SK-N-SH (cell line): ENCODE results near the gene CACNA1E. TPM values are rescaled to one million over a fixed set of nuclear protein-coding genes. Genes with fewer than 3 reads are reported as not detected.

ENCODE experiments used
- CTCF ChIA-PET: fragments of 300-600, 350-600 bp; formaldehyde crosslinking; extraction: SDS; loops from one replicate; lab custom pipeline; 2021; lab: Yijun Ruan, JAX
- POLR2A ChIA-PET: fragments of 350-600 bp; sonication (Branson Sonifier 250); formaldehyde crosslinking; extraction: SDS; loops from one replicate; lab custom pipeline; 2020; ENCODE audit warnings: antibody characterized with exemption, inconsistent platforms; lab: Yijun Ruan, JAX
- DNase-seq: peaks from one replicate; pipeline ENCODE4 v3.0.0; 2012
- H2AFZ ChIP-seq: fragments of 200-600 bp; sonication (generic); 2 replicates; pipeline ENCODE4 v1.8.1; 2016; ENCODE audit warnings: antibody characterized with exemption, mild to moderate bottlenecking, low read depth
- H3F3A ChIP-seq: fragments of 200-600 bp; sonication (generic); replicated peaks from 2 replicates; pipeline ENCODE3; 2016; ENCODE audit warnings: antibody characterized with exemption, mild to moderate bottlenecking; ENCODE audit not compliant: insufficient read depth
- H3K27ac ChIP-seq, 2 experiments: fragments of 200-500 bp in 1 of 2; fragments of 200-600 bp in 1 of 2; sonication (Bioruptor generic) in 1 of 2; sonication (generic), shearing (Covaris generic) in 1 of 2; 2 replicates each; pipeline versions ENCODE4 v1.5.1 to v1.6.1; 2014 to 2016; ENCODE audit warnings: low read depth in 2 of 2, inconsistent platforms in 1 of 2, low read length in 1 of 2, mild to moderate bottlenecking in 1 of 2, mixed read lengths in 1 of 2
- H3K27me3 ChIP-seq: fragments of 200-600 bp; sonication (generic), shearing (Covaris generic); 2 replicates; pipeline ENCODE4 v1.6.1; 2016; ENCODE audit warnings: mixed run types; ENCODE audit not compliant: insufficient read depth
- H3K36me3 ChIP-seq, 2 experiments: fragments of 200-500 bp in 1 of 2; fragments of 200-600 bp in 1 of 2; sonication (Bioruptor generic) in 1 of 2; sonication (generic) in 1 of 2; replicated peaks in 1 of 2; 2 replicates each; pipeline versions ENCODE3 to v1.5.1; 2014 to 2016; ENCODE audit warnings: low read length in 1 of 2, mild to moderate bottlenecking in 1 of 2; ENCODE audit not compliant: insufficient read depth in 2 of 2, control insufficient read depth in 1 of 2
- H3K4me1 ChIP-seq, 2 experiments: fragments of 200-500 bp in 1 of 2; fragments of 200-600 bp in 1 of 2; sonication (Bioruptor generic) in 1 of 2; sonication (generic), shearing (Covaris generic) in 1 of 2; 2 replicates each; pipeline versions ENCODE4 v1.5.1 to v1.6.1; 2014 to 2016; ENCODE audit warnings: low read depth in 1 of 2, low read length in 1 of 2, mixed run types in 1 of 2; ENCODE audit not compliant: insufficient read depth in 2 of 2, control insufficient read depth in 1 of 2
- H3K4me2 ChIP-seq: fragments of 200-600 bp; sonication (generic), shearing (Covaris generic); 2 replicates; pipeline ENCODE4 v1.6.1; 2017; ENCODE audit warnings: mixed run types
- H3K4me3 ChIP-seq, 2 experiments: fragments of 200-500 bp in 1 of 2; fragments of 200-600 bp in 1 of 2; sonication (Bioruptor generic) in 1 of 2; sonication (generic), shearing (Covaris generic) in 1 of 2; 2 replicates each; pipeline versions ENCODE4 v1.5.1 to v1.8.1; 2014 to 2016; ENCODE audit warnings: low read depth in 2 of 2, inconsistent platforms in 1 of 2, low read length in 1 of 2, mild to moderate bottlenecking in 1 of 2, mixed read lengths in 1 of 2, moderate library complexity in 1 of 2
- H3K79me2 ChIP-seq: fragments of 200-600 bp; sonication (generic); 2 replicates; pipeline ENCODE4 v1.8.1; 2017; ENCODE audit warnings: mild to moderate bottlenecking; ENCODE audit not compliant: insufficient read depth
- H3K9ac ChIP-seq: fragments of 200-600 bp; sonication (generic); 2 replicates; pipeline ENCODE4 v1.6.1; 2017; ENCODE audit warnings: mixed run types
- H3K9me2 ChIP-seq: fragments of 200-600 bp; sonication (generic); 2 replicates; pipeline ENCODE4 v1.6.1; 2017; ENCODE audit warnings: mixed run types
- H3K9me3 ChIP-seq: fragments of 200-600 bp; sonication (generic); 2 replicates; pipeline ENCODE4 v1.6.1; 2017; ENCODE audit warnings: mixed run types, mild to moderate bottlenecking, moderate library complexity
- H4K20me1 ChIP-seq: fragments of 200-600 bp; sonication (generic); 2 replicates; pipeline ENCODE4 v1.6.1; 2017; ENCODE audit warnings: mild to moderate bottlenecking, mixed run types; ENCODE audit not compliant: insufficient read depth
- FOSL2 ChIP-seq: IDR thresholded peaks from 2 replicates; pipeline ENCODE4 v1.4.0; 2012; ENCODE audit warnings: low read depth, mild to moderate bottlenecking, moderate library complexity, borderline replicate concordance
- NFIC ChIP-seq: IDR thresholded peaks from 2 replicates; pipeline ENCODE4 v1.4.0; 2012; ENCODE audit warnings: borderline replicate concordance
- REST ChIP-seq: IDR thresholded peaks from 2 replicates; pipeline ENCODE4 v1.6.1; 2012; ENCODE audit warnings: mild to moderate bottlenecking, low read depth, low read length, moderate library complexity
- RFX5 ChIP-seq: IDR thresholded peaks from 2 replicates; pipeline ENCODE4 v1.6.1; 2012; ENCODE audit warnings: mild to moderate bottlenecking, improper control_type of control experiment, low read length
- RXRA ChIP-seq: IDR thresholded peaks from 2 replicates; pipeline ENCODE4 v1.4.0; 2012; ENCODE audit warnings: low read depth, mild to moderate bottlenecking, borderline replicate concordance
- SMC3 ChIP-seq: IDR thresholded peaks from 2 replicates; pipeline ENCODE4 v1.6.1; 2012; ENCODE audit warnings: low read depth, low read length, improper control_type of control experiment
- TEAD4 ChIP-seq: IDR thresholded peaks from 2 replicates; pipeline ENCODE4 v1.4.0; 2012; ENCODE audit warnings: mild to moderate bottlenecking, borderline replicate concordance; ENCODE audit not compliant: insufficient read depth
- ZBTB33 ChIP-seq: IDR thresholded peaks from 2 replicates; pipeline ENCODE4 v1.4.0; 2012; ENCODE audit warnings: low read depth, borderline replicate concordance
- WGBS: methylation state at CpG from one replicate; pipeline ENCODE4 v1.1.6; 2017; ENCODE audit warnings: low lambda C conversion rate; 5-methylcytosine and 5-hydroxymethylcytosine counted together
- polyA plus RNA-seq, 3 experiments: library from polyadenylated mRNA; depleted of rRNA; stranded (reverse); fragments of >200 nt; gene quantifications; 2 replicates each; pipeline ENCODE4 v1.2.3, GENCODE V29; 2012
- TF ChIP-seq, protein P1 (sequence below): fragments of 150-350 bp; IDR thresholded peaks from 2 replicates; pipeline ENCODE4 v1.6.1; 2016; ENCODE audit warnings: mild to moderate bottlenecking, low read depth, low read length

Gene CACNA1E
- polyA plus RNA-seq, 1 of the 3 experiments (the other 2 are of a cell fraction), result not detected

DNA sequence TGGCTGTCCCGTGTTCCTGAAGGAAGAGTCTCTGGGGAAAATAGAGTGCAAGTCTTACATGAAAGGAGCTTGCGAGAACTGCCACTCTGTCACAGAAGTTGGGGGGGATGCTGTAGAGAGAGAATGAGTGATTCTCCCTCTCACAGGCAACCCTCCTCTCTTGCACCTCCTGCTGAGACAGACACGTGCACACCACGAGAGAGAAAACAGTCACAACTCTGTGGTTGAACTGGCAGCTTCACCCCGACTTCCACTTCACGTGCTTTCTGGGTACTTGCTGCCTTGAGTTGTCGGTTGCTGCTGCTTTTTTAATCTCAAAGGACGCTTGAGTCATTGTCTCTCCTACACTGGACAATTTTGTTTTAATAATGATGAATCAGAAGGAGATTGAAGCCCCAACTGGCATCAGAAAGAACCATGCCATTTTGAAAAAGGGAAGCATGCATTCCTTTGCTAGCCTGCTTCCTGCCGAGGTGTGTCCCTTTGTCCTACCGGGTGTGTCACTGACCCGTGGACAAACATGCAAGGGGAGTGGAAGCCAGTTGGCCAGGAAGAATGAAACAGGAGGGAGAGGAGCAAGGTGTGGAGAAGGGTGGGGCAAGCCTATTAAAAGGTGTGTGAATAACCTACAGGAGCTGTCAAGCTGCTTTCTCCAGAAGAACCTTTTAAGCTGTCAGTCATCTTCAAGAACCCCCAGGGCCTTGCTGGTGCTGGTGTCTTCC lies 164.2 kb downstream of the CACNA1E start:
- 38% methylated on average over 11 of the region's 11 CpGs for WGBS
- ChIA-PET CTCF (interaction anchor here (0.6 to 1.0 kb wide), 2 partner anchors 48 to 169 kb away, joined by 3 read pairs; no protein-coding TSS in a partner anchor), POLR2A (no interaction called here)
- H2AFZ ChIP-seq, result no peak overlapping the region
- H3K9ac ChIP-seq, result no peak overlapping the region
- H3K79me2 ChIP-seq, result no peaks in the 10 kb centered on the region
- H3F3A ChIP-seq, result no peaks in the 10 kb centered on the region
- H3K4me1 ChIP-seq, result no peaks in the 10 kb centered on the region
- no peaks in the 10 kb centered on the region for H3K27me3 ChIP-seq
- H3K9me2 ChIP-seq, result no peaks in the 10 kb centered on the region
- no peaks in the 10 kb centered on the region for H4K20me1 ChIP-seq
- no peak overlapping the region for H3K4me3 ChIP-seq
- TF ChIP-seq FOSL2, result no peak
- no peak for TF ChIP-seq RXRA
- no peak for TF ChIP-seq RFX5
- TF ChIP-seq NFIC, result no peak
- TF ChIP-seq ZBTB33, result no peak
- TF ChIP-seq, protein P1, sequence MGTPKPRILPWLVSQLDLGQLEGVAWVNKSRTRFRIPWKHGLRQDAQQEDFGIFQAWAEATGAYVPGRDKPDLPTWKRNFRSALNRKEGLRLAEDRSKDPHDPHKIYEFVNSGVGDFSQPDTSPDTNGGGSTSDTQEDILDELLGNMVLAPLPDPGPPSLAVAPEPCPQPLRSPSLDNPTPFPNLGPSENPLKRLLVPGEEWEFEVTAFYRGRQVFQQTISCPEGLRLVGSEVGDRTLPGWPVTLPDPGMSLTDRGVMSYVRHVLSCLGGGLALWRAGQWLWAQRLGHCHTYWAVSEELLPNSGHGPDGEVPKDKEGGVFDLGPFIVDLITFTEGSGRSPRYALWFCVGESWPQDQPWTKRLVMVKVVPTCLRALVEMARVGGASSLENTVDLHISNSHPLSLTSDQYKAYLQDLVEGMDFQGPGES, result no peak
- TF ChIP-seq REST, result no peak
- no peak for TF ChIP-seq TEAD4
- H3K27ac ChIP-seq, result no peak overlapping the region
- H3K9me3 ChIP-seq, result no peaks in the 10 kb centered on the region
- DNase-seq, result no peak
- no peak overlapping the region for H3K4me2 ChIP-seq
- H3K36me3 ChIP-seq, result no peaks in the 10 kb centered on the region

DNA sequence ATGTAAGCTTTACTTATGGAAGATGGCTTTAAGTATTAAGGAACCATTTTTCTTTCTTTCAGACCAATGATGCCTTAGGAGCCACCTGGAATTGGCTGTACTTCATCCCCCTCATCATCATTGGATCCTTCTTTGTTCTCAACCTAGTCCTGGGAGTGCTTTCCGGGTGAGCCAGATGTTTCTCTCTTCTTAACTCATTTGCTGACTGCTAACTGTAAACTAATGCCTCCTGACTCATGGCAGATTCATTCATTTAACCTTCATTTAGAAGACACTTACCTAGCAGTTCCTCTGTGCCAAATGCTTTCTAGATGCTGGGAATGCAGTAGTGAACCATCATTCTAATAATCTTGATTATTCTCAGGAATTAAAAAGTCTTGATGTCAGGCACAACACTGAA lies 168.0 kb downstream of the CACNA1E start:
- TF ChIP-seq SMC3, result no peak
- no peak for TF ChIP-seq REST
- TF ChIP-seq, all 33 proteins: peak for 0
- Histone ChIP-seq H3K9ac (no peak overlapping the region), H3K4me2 (no peak overlapping the region), H3K9me2 (no peaks in the 10 kb centered on the region), H3K4me3 (no peak overlapping the region), H3K4me1 (no peaks in the 10 kb centered on the region), H4K20me1 (no peaks in the 10 kb centered on the region), H3K27ac (no peak overlapping the region), H3K27me3 (no peaks in the 10 kb centered on the region), H2AFZ (no peak overlapping the region), H3K9me3 (no peaks in the 10 kb centered on the region), H3F3A (no peaks in the 10 kb centered on the region), H3K36me3 (no peaks in the 10 kb centered on the region), H3K79me2 (no peaks in the 10 kb centered on the region)
- CTCF ChIA-PET, result no interaction called here
- POLR2A ChIA-PET, result no interaction called here
- no peak for DNase-seq
- WGBS, result 5% methylated on average over 1 of the region's 1 CpG
